Esophagus squamous epithelium (tissue), 5 donors: ENCODE data around the gene ACYP1. TPM values are rescaled to one million over a fixed set of nuclear protein-coding genes. Genes with fewer than 3 reads are reported as not detected.

Source experiments
- DNase-seq: peaks from one replicate; lab custom pipeline; 2025; lab: John Stamatoyannopoulos, UW
- H3K27ac ChIP-seq, 4 donors: fragments of 200-600 bp; sonication (generic); one replicate each; pipeline ENCODE4 v1.5.1; 2016 to 2019; ENCODE audit warnings: mild to moderate bottlenecking in 1 of 4
- H3K27me3 ChIP-seq, 4 donors: fragments of 200-600 bp; sonication (generic); 1 replicate in 3 of 4; 2 replicates in 1 of 4; pipeline versions ENCODE4 v1.5.1 to v1.6.0; 2017 to 2021; ENCODE audit warnings: antibody characterized with exemption in 1 of 4
- H3K36me3 ChIP-seq, 3 donors: fragments of 200-600 bp; sonication (generic); one replicate each; pipeline ENCODE4 v1.5.1; 2016 to 2019
- H3K4me1 ChIP-seq, 3 donors: fragments of 200-600 bp; sonication (generic); one replicate each; pipeline ENCODE4 v1.5.1; 2017 to 2019
- H3K4me3 ChIP-seq, 4 donors: fragments of 200-600 bp; sonication (generic); 1 replicate in 3 of 4; 2 replicates in 1 of 4; pipeline ENCODE4 v1.5.1; 2016 to 2019; ENCODE audit warnings: mild to moderate bottlenecking in 2 of 4, moderate library complexity in 1 of 4
- H3K9me3 ChIP-seq, 3 donors: fragments of 200-600 bp; sonication (generic); one replicate each; pipeline ENCODE4 v1.5.1; 2016 to 2019
- POLR2A ChIP-seq, 4 donors: fragments of 450-650 bp; IDR thresholded peaks; one replicate each; pipeline ENCODE4 v1.6.1; 2017; ENCODE audit warnings: antibody characterized with exemption in 4 of 4, mild to moderate bottlenecking in 4 of 4, moderate library complexity in 3 of 4
- WGBS, 2 donors: methylation state at CpG; one replicate each; pipeline ENCODE4 v1.1.5; 2018; 5-methylcytosine and 5-hydroxymethylcytosine counted together
- intact Hi-C: fragments of 100-400 bp; cut with DNase I; formaldehyde crosslinking; loops from one replicate; pipeline ENCODE4 v1.15.0; 2022
- total RNA-seq, 4 donors: library from RNA; depleted of rRNA; stranded (reverse); fragments of >200 nt; gene quantifications; one replicate each; pipeline ENCODE4 v1.1.0, GENCODE V29; 2016
- TF ChIP-seq, protein P1 (sequence below), 6 experiments: fragments of 450-650 bp in 4 of 6; fragments of 200-600 bp in 2 of 6; sonication (generic) in 2 of 6; IDR thresholded peaks; one replicate each; pipeline ENCODE4 v1.5.1; 2016 to 2019; ENCODE audit warnings: antibody characterized with exemption in 6 of 6, mild to moderate bottlenecking in 4 of 6, moderate library complexity in 4 of 6
- donor health status: DM: yes; HTN: yes; CAD: no.

Gene ACYP1
- total RNA-seq, 4 donors from 2014 or later, result 11.0 to 28.0 (median 15.4) TPM

DNA sequence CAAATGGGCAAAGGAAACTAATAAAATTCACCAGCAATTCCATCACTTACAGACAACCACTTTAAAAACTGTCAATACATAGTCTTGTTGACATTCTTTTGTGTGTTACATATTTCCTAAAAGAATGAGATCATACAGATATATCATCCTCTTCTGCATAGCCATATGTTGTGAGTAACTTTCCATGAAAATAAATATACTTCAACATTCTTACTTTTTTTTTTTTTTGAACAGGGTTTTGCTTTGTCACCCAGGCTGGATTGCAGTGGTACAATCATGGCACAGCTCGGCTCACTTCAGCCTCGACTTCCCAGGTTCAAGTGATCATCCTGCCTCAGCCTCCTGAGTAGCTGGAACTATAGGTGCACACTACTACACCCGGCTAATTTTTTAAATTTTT, 26.5 kb upstream of the ACYP1 start:
- Histone ChIP-seq H3K27me3 (no peaks in the 10 kb centered on the region), H3K27ac (no peak overlapping the region), H3K36me3 (peaks cover 14 to 100% (median 44%) of the 10 kb centered on the region in 3 donors), H3K4me1 (peaks cover 0 to 5% (median 0%) of the 10 kb centered on the region in 3 donors), H3K4me3 (no peak overlapping the region), H3K9me3 (no peaks in the 10 kb centered on the region)
- intact Hi-C loops, result no loop called here
- no peak for DNase-seq
- no peak for TF ChIP-seq POLR2A (IDR thresholded peaks at IDR 0.05)
- TF ChIP-seq, protein P1, sequence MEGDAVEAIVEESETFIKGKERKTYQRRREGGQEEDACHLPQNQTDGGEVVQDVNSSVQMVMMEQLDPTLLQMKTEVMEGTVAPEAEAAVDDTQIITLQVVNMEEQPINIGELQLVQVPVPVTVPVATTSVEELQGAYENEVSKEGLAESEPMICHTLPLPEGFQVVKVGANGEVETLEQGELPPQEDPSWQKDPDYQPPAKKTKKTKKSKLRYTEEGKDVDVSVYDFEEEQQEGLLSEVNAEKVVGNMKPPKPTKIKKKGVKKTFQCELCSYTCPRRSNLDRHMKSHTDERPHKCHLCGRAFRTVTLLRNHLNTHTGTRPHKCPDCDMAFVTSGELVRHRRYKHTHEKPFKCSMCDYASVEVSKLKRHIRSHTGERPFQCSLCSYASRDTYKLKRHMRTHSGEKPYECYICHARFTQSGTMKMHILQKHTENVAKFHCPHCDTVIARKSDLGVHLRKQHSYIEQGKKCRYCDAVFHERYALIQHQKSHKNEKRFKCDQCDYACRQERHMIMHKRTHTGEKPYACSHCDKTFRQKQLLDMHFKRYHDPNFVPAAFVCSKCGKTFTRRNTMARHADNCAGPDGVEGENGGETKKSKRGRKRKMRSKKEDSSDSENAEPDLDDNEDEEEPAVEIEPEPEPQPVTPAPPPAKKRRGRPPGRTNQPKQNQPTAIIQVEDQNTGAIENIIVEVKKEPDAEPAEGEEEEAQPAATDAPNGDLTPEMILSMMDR (IDR thresholded peaks at IDR 0.05), result no peak
- 86% methylated on average over 3 of the region's 3 CpGs for WGBS, 2 donors

DNA sequence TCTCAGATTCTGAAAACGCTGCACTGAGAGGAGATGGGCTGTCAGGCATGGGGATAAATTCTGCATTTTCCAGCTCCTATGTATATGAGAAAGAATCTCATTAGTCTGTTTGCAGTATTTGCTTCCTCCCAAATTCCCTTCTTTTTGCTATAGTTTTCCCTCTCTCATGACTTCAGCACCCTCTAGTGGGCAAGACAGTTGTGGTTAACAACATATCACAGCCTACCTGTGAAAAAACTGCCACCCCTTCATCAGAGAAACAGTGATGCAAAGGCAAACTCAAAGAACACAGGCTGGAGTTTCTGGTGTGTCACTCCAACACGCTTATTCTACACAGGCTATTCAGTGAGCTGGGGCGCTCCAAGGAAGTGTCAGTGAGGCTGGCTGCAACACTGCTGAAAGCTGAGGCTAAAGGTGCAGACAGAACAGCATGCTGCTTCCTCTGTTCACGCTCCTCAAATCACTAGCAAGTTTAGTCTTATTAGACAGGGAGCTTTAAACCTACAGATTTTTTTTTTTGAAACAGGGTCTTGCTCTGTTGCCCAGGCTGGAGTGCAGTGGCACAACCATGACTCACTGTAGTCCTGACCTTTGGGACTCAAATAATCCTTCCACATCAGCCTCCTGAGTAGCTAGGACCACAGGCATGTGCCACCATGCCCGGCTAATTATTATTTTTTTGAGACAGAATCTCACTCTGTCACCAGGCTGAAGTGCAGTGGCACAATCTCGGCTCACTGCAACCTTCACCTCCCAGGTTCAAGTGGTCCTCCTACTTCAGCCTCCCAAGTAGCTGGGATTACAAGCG, 24.9 kb upstream of the ACYP1 start:
- H3K36me3 ChIP-seq, result peaks cover 3 to 100% (median 48%) of the 10 kb centered on the region in 3 donors
- peaks cover 0 to 21% (median 0%) of the 10 kb centered on the region in 3 donors for H3K4me1 ChIP-seq
- WGBS, 2 donors, result 55 to 75% methylated on average over 4 to 7 of the region's 7 CpGs
- no peaks in the 10 kb centered on the region for H3K27me3 ChIP-seq
- no peak overlapping the region for H3K4me3 ChIP-seq
- DNase-seq, result no peak
- no peak for TF ChIP-seq POLR2A (IDR thresholded peaks at IDR 0.05)
- TF ChIP-seq, protein P1 (IDR thresholded peaks at IDR 0.05), result peak; percentile 61 to 88 (median 74)
- H3K27ac ChIP-seq, result no peak overlapping the region
- intact Hi-C loops, result loop anchor here (10.0 kb wide), 2 partner anchors 84 to 174 kb away; partner anchors contain the start of gene EIF2B2
- H3K9me3 ChIP-seq, result no peaks in the 10 kb centered on the region

GRCh38 chr14:75088153-75088552, 24.3 kb upstream of the ACYP1 start:
- no peaks in the 10 kb centered on the region for H3K9me3 ChIP-seq
- no peak for DNase-seq
- 72 to 75% methylated on average over 2 of the region's 2 CpGs for WGBS, 2 donors
- H3K4me3 ChIP-seq, result no peak overlapping the region
- intact Hi-C loops, result loop anchor here (10.0 kb wide), 2 partner anchors 83 to 173 kb away; partner anchors contain the start of gene EIF2B2
- TF ChIP-seq POLR2A (IDR thresholded peaks at IDR 0.05), result no peak
- TF ChIP-seq, protein P1 (IDR thresholded peaks at IDR 0.05), result no peak
- H3K36me3 ChIP-seq, result peaks cover 3 to 100% (median 52%) of the 10 kb centered on the region in 3 donors
- H3K4me1 ChIP-seq, result peaks cover 0 to 27% (median 5%) of the 10 kb centered on the region in 3 donors
- H3K27me3 ChIP-seq, result no peaks in the 10 kb centered on the region
- H3K27ac ChIP-seq, result no peak overlapping the region

- intact Hi-C loops, result loop anchor here (5.0 to 10.0 kb wide), 3 partner anchors 80 to 170 kb away; partner anchors contain the start of gene EIF2B2
- TF ChIP-seq POLR2A (IDR thresholded peaks at IDR 0.05), result no peak
- TF ChIP-seq, protein P1 (IDR thresholded peaks at IDR 0.05), result peak in 5 of 6 experiments; percentile 29 to 64 (median 34)
- Histone ChIP-seq H3K27ac (peak overlapping the region in 2 of 4 donors; percentile 40 to 55), H3K4me3 (no peak overlapping the region), H3K36me3 (peaks cover 3 to 76% (median 45%) of the 10 kb centered on the region in 3 donors), H3K4me1 (peaks cover 6 to 59% (median 13%) of the 10 kb centered on the region in 3 donors), H3K9me3 (no peaks in the 10 kb centered on the region), H3K27me3 (no peaks in the 10 kb centered on the region)
- DNase-seq, result no peak
- whole genome bisulfite sequencing, 2 donors, result 30 to 48% methylated on average over 5 of the region's 5 CpGs
Measured at GRCh38 chr14:75084513-75084912, 20.7 kb upstream of the ACYP1 start.

- intact Hi-C loops, result loop anchor here (5.0 to 10.0 kb wide), 3 partner anchors 78 to 168 kb away; partner anchors contain the start of gene EIF2B2
- Histone ChIP-seq H3K4me3 (no peak overlapping the region), H3K27ac (peak overlapping the region in 2 of 4 donors; percentile 14 to 25), H3K4me1 (peaks cover 6 to 62% (median 13%) of the 10 kb centered on the region in 3 donors), H3K27me3 (no peaks in the 10 kb centered on the region), H3K9me3 (no peaks in the 10 kb centered on the region), H3K36me3 (peaks cover 2 to 63% (median 43%) of the 10 kb centered on the region in 3 donors)
- DNase-seq, result no peak
- no peak for TF ChIP-seq POLR2A (IDR thresholded peaks at IDR 0.05)
- TF ChIP-seq, protein P1 (IDR thresholded peaks at IDR 0.05), result no peak
- 25 to 80% methylated on average over 1 of the region's 1 CpG for WGBS, 2 donors
Measured at GRCh38 chr14:75083271-75083670, 19.4 kb upstream of the ACYP1 start.
